BJ (cell line): ENCODE results near the gene TMTC1. TPM values are rescaled to one million over a fixed set of nuclear protein-coding genes. Genes with fewer than 3 reads are reported as not detected.

Experiments used
- CTCF ChIA-PET: fragments of 350-600 bp; formaldehyde crosslinking; extraction: SDS; loops from one replicate; lab custom pipeline; 2021; ENCODE audit warnings: antibody characterized with exemption, inconsistent platforms; lab: Yijun Ruan, JAX
- POLR2A ChIA-PET: fragments of 300-600 bp; sonication (Branson Sonifier 250); formaldehyde crosslinking; extraction: SDS; loops from one replicate; lab custom pipeline; 2021; ENCODE audit warnings: antibody characterized with exemption; lab: Charles Lee
- DNase-seq: peaks from one replicate; pipeline ENCODE4 v3.0.0-alpha.2; 2011; ENCODE audit warnings: low read depth
- H3K27me3 ChIP-seq: 2 replicates; pipeline ENCODE4 v1.6.0; 2011; ENCODE audit warnings: low read length; ENCODE audit not compliant: control insufficient read depth, insufficient read depth
- H3K36me3 ChIP-seq: 2 replicates; pipeline ENCODE4 v1.5.1; 2011; ENCODE audit warnings: low read length; ENCODE audit not compliant: control insufficient read depth, insufficient read depth
- H3K4me3 ChIP-seq: 2 replicates; pipeline ENCODE4 v1.5.1; 2011; ENCODE audit warnings: low read depth, mild to moderate bottlenecking, control low read depth, low read length
- polyA plus RNA-seq: library from polyadenylated mRNA; depleted of rRNA; stranded (reverse); fragments of >200 nt; gene quantifications from 2 replicates; pipeline ENCODE4 v1.2.3, GENCODE V29; 2011
- TF ChIP-seq, protein P1 (sequence below): IDR thresholded peaks from 2 replicates; pipeline ENCODE4 v1.5.1; 2011; ENCODE audit warnings: low read depth, mild to moderate bottlenecking, control low read depth, inconsistent platforms, low read length, moderate library complexity; ENCODE audit not compliant: insufficient read depth

The TMTC1 gene
- polyA plus RNA-seq, 1 experiment, result 21.8 TPM

DNA sequence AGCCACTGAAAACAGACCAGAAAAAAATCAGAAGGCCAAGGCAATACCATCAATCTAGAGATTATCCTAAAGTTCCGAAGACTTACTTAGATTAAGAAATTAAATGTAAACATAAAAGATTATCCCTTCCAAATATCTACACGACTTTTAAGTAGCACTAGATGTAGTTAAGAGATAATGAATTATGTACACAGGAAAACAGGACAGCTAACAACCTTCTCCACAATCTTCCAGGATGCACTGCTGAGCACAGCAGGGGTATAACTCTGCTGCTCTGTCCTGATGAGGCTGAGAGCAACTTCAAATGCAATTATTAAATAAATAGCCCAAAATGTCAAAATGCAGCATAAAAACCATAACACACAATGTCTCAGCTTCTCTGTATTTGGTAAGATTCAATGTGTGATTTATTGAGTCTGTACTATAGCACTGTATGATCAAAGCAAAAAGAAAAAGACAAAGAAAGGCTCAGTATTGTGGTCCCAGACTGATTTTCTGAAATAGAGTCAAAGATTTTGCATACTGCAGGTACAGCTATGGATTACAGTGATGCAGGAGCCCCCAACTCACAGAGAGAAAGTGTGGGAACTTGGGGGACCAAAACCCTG is 56.9 kb downstream of the TMTC1 start:
- CTCF ChIA-PET, result no interaction called here
- Histone ChIP-seq H3K36me3 (no peaks in the 10 kb centered on the region; the same call in 1 of the 2 replicates), H3K27me3 (no peaks in the 10 kb centered on the region), H3K4me3 (no peak overlapping the region)
- TF ChIP-seq, protein P1, sequence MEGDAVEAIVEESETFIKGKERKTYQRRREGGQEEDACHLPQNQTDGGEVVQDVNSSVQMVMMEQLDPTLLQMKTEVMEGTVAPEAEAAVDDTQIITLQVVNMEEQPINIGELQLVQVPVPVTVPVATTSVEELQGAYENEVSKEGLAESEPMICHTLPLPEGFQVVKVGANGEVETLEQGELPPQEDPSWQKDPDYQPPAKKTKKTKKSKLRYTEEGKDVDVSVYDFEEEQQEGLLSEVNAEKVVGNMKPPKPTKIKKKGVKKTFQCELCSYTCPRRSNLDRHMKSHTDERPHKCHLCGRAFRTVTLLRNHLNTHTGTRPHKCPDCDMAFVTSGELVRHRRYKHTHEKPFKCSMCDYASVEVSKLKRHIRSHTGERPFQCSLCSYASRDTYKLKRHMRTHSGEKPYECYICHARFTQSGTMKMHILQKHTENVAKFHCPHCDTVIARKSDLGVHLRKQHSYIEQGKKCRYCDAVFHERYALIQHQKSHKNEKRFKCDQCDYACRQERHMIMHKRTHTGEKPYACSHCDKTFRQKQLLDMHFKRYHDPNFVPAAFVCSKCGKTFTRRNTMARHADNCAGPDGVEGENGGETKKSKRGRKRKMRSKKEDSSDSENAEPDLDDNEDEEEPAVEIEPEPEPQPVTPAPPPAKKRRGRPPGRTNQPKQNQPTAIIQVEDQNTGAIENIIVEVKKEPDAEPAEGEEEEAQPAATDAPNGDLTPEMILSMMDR, result no peak
- DNase-seq, result no peak
- POLR2A ChIA-PET, result no interaction called here

DNA sequence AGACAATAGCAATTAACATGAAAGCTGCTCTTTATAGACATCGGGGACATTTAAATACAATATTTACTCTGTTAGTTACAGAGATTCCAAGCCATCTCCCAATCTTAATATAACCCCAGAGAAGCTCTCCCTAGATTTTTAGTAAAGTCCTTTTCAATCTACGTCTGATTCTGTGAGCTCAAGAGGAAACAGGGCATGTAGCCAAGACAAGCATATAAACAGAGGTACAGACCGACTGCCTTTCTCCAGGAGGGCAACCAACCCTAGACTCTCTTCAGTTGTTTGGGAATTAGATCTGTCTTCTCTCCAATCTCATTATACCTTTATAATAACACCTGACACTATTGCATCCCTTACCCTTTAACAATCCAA is 57.4 kb downstream of the TMTC1 start:
- DNase-seq, result no peak
- TF ChIP-seq, protein P1, result no peak
- ChIA-PET CTCF (no interaction called here), POLR2A (no interaction called here)
- Histone ChIP-seq H3K4me3 (no peak overlapping the region), H3K27me3 (no peaks in the 10 kb centered on the region), H3K36me3 (no peaks in the 10 kb centered on the region; the same call in 1 of the 2 replicates)

DNA sequence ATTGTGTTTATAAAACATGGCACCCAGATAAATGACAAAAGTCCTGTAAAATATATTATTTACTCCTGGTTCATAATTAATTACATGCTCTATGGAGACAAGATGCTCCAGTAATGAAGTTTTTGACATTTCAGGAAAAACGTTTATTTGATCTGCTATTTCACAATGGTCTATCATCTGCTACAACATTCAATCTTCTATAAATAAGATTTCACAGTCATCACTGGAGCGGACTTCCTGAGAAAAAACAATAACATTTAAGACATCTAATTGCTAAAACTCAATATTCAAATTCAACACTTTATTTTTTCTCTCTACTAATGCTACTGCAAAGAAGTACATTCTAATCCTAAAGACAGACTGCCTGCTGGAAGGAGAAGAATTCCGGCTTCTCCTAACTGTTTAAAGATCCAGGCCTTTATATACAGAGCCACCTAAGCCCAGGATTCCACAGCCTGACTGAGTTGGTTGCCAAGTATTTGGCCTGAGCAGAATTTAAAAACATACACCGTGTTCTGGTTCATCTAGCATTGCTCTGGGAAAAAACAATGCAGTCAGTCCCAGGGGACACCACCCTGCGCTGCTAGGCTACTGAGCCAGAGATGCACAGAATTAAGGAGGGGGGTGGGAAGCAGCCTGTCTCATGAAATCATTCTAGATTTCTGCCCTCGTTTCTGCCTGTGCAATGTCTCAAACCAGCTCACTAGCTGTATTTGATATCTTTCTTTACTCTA is 58.0 kb downstream of the TMTC1 start:
- H3K4me3 ChIP-seq, result no peak overlapping the region
- TF ChIP-seq, protein P1, result no peak
- CTCF ChIA-PET, result no interaction called here
- H3K36me3 ChIP-seq, result no peaks in the 10 kb centered on the region; the same call in 1 of the 2 replicates
- POLR2A ChIA-PET, result no interaction called here
- no peaks in the 10 kb centered on the region for H3K27me3 ChIP-seq
- DNase-seq, result no peak

DNA sequence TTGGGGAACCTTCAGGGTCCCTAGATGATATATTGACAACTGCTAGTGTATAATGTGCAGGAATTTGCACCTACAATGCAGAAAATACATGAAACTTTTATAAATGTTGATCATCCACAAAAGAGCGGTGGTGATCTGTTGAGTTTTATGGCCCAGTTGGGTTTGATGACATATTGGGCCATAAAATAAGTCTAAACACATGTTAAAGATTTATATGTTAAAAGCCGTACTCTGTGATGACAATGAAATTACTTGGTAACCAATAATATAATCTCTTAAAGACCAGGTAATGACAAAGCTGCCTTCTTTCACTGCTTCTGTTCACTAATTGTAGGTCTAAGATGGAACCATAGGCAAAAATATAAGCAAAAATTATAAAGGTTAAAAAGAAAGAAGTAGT is 61.6 kb downstream of the TMTC1 start:
- Histone ChIP-seq H3K27me3 (no peaks in the 10 kb centered on the region), H3K4me3 (no peak overlapping the region), H3K36me3 (no peaks in the 10 kb centered on the region)
- no peak for DNase-seq
- ChIA-PET POLR2A (no interaction called here), CTCF (interaction anchor here (1.0 kb wide), 1 partner anchor 15 kb away, joined by 3 read pairs; no protein-coding TSS in a partner anchor)
- TF ChIP-seq, protein P1, result no peak

DNA sequence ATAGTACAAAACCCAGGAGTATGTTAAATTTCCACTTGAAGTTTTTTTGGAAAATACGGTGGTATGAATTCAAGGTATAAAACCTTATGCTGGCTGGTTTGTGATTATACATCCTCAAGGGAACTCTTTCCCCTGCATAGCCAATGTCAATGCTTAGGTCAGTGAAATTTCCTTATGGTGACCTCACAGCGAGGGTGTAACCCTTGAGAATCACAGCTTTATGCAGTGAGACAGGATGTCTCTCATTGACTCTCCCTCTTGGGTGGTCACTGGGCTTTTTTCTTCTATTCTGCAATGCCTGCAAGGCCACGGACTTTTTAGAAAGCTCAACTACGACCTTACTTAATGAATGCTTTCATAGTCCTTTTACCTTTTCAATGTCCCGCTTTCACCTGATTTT is 64.4 kb downstream of the TMTC1 start:
- H3K27me3 ChIP-seq, result no peaks in the 10 kb centered on the region
- TF ChIP-seq, protein P1, result no peak
- CTCF ChIA-PET, result no interaction called here
- no peak for DNase-seq
- no peaks in the 10 kb centered on the region for H3K36me3 ChIP-seq
- POLR2A ChIA-PET, result no interaction called here
- H3K4me3 ChIP-seq, result no peak overlapping the region
